GM12878 (cell line): ENCODE results near the gene SEL1L. TPM values are rescaled to one million over a fixed set of nuclear protein-coding genes. Genes with fewer than 3 reads are reported as not detected.

ENCODE experiments used
- ATAC-seq: fragments of 200-7000 bp; cut with Tn5 transposase; 3 replicates; pipeline ENCODE4 v1.9.1; 2020; ENCODE audit warnings: mild to moderate bottlenecking, moderate library complexity
- BruUV-seq: library from RNA; stranded (reverse); fragments of 400-500 nt; replicated peaks from 2 replicates; lab custom pipeline; 2021; lab: Mats Ljungman, UMichigan
- CTCF ChIA-PET: fragments of 300-600 bp; sonication (Branson Sonifier 250); formaldehyde crosslinking; extraction: SDS; loops from one replicate; lab custom pipeline; 2021; ENCODE audit warnings: inconsistent platforms; lab: Yijun Ruan, JAX
- POLR2A ChIA-PET: fragments of 350-600 bp; formaldehyde crosslinking; extraction: SDS; loops from one replicate; lab custom pipeline; 2021; ENCODE audit warnings: inconsistent platforms; lab: Charles Lee
- RAD21 ChIA-PET: fragments of 300-600 bp; sonication (Branson Sonifier 250); formaldehyde crosslinking; loops from one replicate; lab custom pipeline; 2023; ENCODE audit warnings: antibody characterized with exemption; ENCODE audit not compliant: unreplicated experiment; lab: Charles Lee
- SMC1A ChIA-PET: fragments of 300-600 bp; sonication (Branson Sonifier 250); formaldehyde crosslinking; loops from one replicate; lab custom pipeline; 2023; ENCODE audit not compliant: unreplicated experiment, uncharacterized antibody; lab: Charles Lee
- DNase-seq: peaks from one replicate; pipeline ENCODE4 v3.0.0-alpha.2; 2011; ENCODE audit warnings: low read depth, low spot score
- FAIRE-seq: peaks from 3 replicates; lab custom pipeline; 2011; peaks lifted over from hg19 to GRCh38; lab: Jason Lieb, UNC
- H2AFZ ChIP-seq: 2 replicates; pipeline ENCODE4 v1.6.0; 2011; ENCODE audit warnings: low read depth, low read length, control low read depth; ENCODE audit not compliant: control insufficient read depth
- H3K27ac ChIP-seq: 2 replicates; pipeline ENCODE4 v1.5.1; 2011; ENCODE audit warnings: control low read depth; ENCODE audit not compliant: control insufficient read depth, insufficient read depth
- H3K27me3 ChIP-seq, 2 experiments: replicated peaks in 1 of 2; 2 replicates each; pipeline versions ENCODE4 v1.6.0 to v1.6.1; 2011; ENCODE audit warnings: low read length in 1 of 2; ENCODE audit not compliant: control insufficient read depth in 2 of 2, insufficient read depth in 2 of 2
- H3K36me3 ChIP-seq, 2 experiments: 2 replicates each; pipeline ENCODE4 v1.5.1; 2011; ENCODE audit warnings: low read length in 1 of 2; ENCODE audit not compliant: control insufficient read depth in 2 of 2, insufficient read depth in 2 of 2
- H3K4me1 ChIP-seq: 2 replicates; pipeline ENCODE4 v1.6.1; 2011; ENCODE audit warnings: mild to moderate bottlenecking, low read length, moderate library complexity, mixed read lengths; ENCODE audit not compliant: control insufficient read depth, insufficient read depth
- H3K4me2 ChIP-seq: 2 replicates; pipeline ENCODE4 v1.6.0; 2011; ENCODE audit warnings: control low read depth; ENCODE audit not compliant: control insufficient read depth, insufficient read depth
- H3K4me3 ChIP-seq: fragments of 200-600 bp; sonication (generic); 2 replicates; pipeline ENCODE4 v1.5.1; 2016
- H3K79me2 ChIP-seq: 2 replicates; pipeline ENCODE4 v1.6.0; 2011; ENCODE audit warnings: low read length; ENCODE audit not compliant: control insufficient read depth, insufficient read depth
- H3K9ac ChIP-seq: 2 replicates; pipeline ENCODE4 v1.8.0; 2011; ENCODE audit warnings: low read length, control low read depth, mixed read lengths; ENCODE audit not compliant: control insufficient read depth, insufficient read depth
- H3K9me3 ChIP-seq: replicated peaks from 3 replicates; pipeline ENCODE4 v1.5.1; 2011; ENCODE audit warnings: mild to moderate bottlenecking, low read length; ENCODE audit not compliant: control insufficient read depth, insufficient read depth
- H4K20me1 ChIP-seq: 2 replicates; pipeline ENCODE4 v1.6.0; 2011; ENCODE audit not compliant: control insufficient read depth, insufficient read depth
- CHD4 ChIP-seq: fragments of 200-600 bp; sonication (generic); IDR thresholded peaks from 2 replicates; pipeline ENCODE4 v1.6.1; 2016; ENCODE audit warnings: mild to moderate bottlenecking
- EP300 ChIP-seq, 2 experiments: fragments of 150-350 bp in 1 of 2; IDR thresholded peaks; 2 replicates each; pipeline ENCODE4 v1.6.1; 2011 to 2012; ENCODE audit warnings: low read depth in 2 of 2, low read length in 2 of 2, borderline replicate concordance in 1 of 2, improper control_type of control experiment in 1 of 2, inconsistent platforms in 1 of 2; ENCODE audit not compliant: control insufficient read depth in 1 of 2
- ESRRA ChIP-seq: IDR thresholded peaks from 2 replicates; pipeline ENCODE4 v1.6.1; 2012; ENCODE audit warnings: mild to moderate bottlenecking, low read length, improper control_type of control experiment
- GATAD2B ChIP-seq: fragments of 450-650 bp; conservative IDR thresholded peaks from 2 replicates; pipeline ENCODE4 v1.6.1; 2017; ENCODE audit warnings: low read depth, mild to moderate bottlenecking, moderate library complexity
- HDAC6 ChIP-seq: fragments of 200-600 bp; sonication (generic); IDR thresholded peaks from one replicate; pipeline ENCODE4 v1.8.0; 2017; ENCODE audit warnings: antibody characterized with exemption; ENCODE audit not compliant: unreplicated experiment
- IKZF2 ChIP-seq, 2 experiments: fragments of 450-650 bp; IDR thresholded peaks; 2 replicates each; pipeline ENCODE4 v1.6.1; 2017; ENCODE audit warnings: mild to moderate bottlenecking in 2 of 2, moderate library complexity in 2 of 2
- JUND ChIP-seq: IDR thresholded peaks from 2 replicates; pipeline ENCODE4 v1.6.1; 2012; ENCODE audit warnings: low read depth, mild to moderate bottlenecking, low read length, improper control_type of control experiment, moderate library complexity
- NBN ChIP-seq: fragments of 450-650 bp; IDR thresholded peaks from 2 replicates; pipeline ENCODE4 v1.6.1; 2016
- NR2C2 ChIP-seq: IDR thresholded peaks from 2 replicates; pipeline ENCODE4 v1.6.1; 2011; ENCODE audit warnings: borderline replicate concordance, low read depth; ENCODE audit not compliant: control insufficient read depth, insufficient read length
- POU2F2 ChIP-seq: IDR thresholded peaks from 3 replicates; pipeline ENCODE4 v1.6.1; 2011; ENCODE audit warnings: low read depth, mild to moderate bottlenecking, low read length, borderline replicate concordance
- RELA ChIP-seq: fragments of 450-650 bp; IDR thresholded peaks from 2 replicates; pipeline ENCODE4 v1.8.0; 2014; ENCODE audit warnings: borderline replicate concordance; ENCODE audit not compliant: partially characterized antibody
- TCF3 ChIP-seq: IDR thresholded peaks from 2 replicates; pipeline ENCODE4 v1.6.1; 2012; ENCODE audit warnings: low read depth, mild to moderate bottlenecking, low read length, borderline replicate concordance; ENCODE audit not compliant: insufficient read depth
- YY1 ChIP-seq: IDR thresholded peaks from 2 replicates; pipeline ENCODE4 v1.6.1; 2011; ENCODE audit warnings: low read depth, mild to moderate bottlenecking, low read length
- ZNF217 ChIP-seq: fragments of 450-650 bp; IDR thresholded peaks from 2 replicates; pipeline ENCODE4 v1.6.1; 2017; ENCODE audit warnings: antibody characterized with exemption, mild to moderate bottlenecking
- WGBS: methylation state at CpG from one replicate; pipeline ENCODE4 v1.1.6; 2016; ENCODE audit warnings: low lambda C conversion rate; ENCODE audit not compliant: insufficient replicate concordance, insufficient coverage; ENCODE audit errors: missing lambda C conversion rate; 5-methylcytosine and 5-hydroxymethylcytosine counted together
- in situ Hi-C: fragments of 300-500 bp; cut with MboI; formaldehyde crosslinking; loops from 9 replicates; pipeline ENCODE4 v1.14.3; 2018; ENCODE audit warnings: mixed read lengths
- intact Hi-C: fragments of 100-400 bp; cut with micrococcal nuclease; formaldehyde crosslinking; loops from one replicate; pipeline ENCODE4 v1.14.2; 2022; ENCODE audit not compliant: unreplicated experiment
- polyA plus RNA-seq, 11 experiments: library from polyadenylated mRNA; depleted of rRNA in 4 of 11; unstranded in 6 of 11; stranded (reverse) in 5 of 11; fragments of >200 nt; fragmentation: Nextera tagmentation in 4 of 11; fragmentation: Illumina TruSeq in 1 of 11; extraction: Ambion mirVana in 4 of 11; extraction: Trizol in 1 of 11; gene quantifications; 1 replicate in 1 of 11; 2 replicates in 10 of 11; pipeline versions ENCODE4 v1.2.1 to v1.2.3, GENCODE V29; 2011 to 2016; ENCODE audit warnings: inconsistent platforms in 2 of 11, missing spikeins in 2 of 11, low read depth in 1 of 11
- total RNA-seq, 4 experiments: library from RNA; depleted of rRNA in 3 of 4; stranded (reverse); fragments of >200 nt in 3 of 4; fragmentation: Illumina TruSeq in 1 of 4; extraction: Trizol in 1 of 4; gene quantifications; 2 replicates each; pipeline versions ENCODE4 v1.2.1 to v1.2.3, GENCODE V29; 2013 to 2021
- TF ChIP-seq, protein P1 (sequence below): fragments of 450-650 bp; formaldehyde crosslinking; IDR thresholded peaks from 2 replicates; pipeline ENCODE4 v1.4.0; 2020; ENCODE audit warnings: mild to moderate bottlenecking, moderate library complexity
- TF ChIP-seq, protein P2 (sequence below): fragments of 450-650 bp; IDR thresholded peaks from 2 replicates; pipeline ENCODE4 v1.6.1; 2017; ENCODE audit warnings: mild to moderate bottlenecking, moderate library complexity

SEL1L gene
- total and polyA plus RNA-seq, 10 of the 15 experiments (the other 5 are each of a cell fraction or from before 2014, with no cell fraction given) = 13.4 to 57.2 (median 31.7) TPM

DNA sequence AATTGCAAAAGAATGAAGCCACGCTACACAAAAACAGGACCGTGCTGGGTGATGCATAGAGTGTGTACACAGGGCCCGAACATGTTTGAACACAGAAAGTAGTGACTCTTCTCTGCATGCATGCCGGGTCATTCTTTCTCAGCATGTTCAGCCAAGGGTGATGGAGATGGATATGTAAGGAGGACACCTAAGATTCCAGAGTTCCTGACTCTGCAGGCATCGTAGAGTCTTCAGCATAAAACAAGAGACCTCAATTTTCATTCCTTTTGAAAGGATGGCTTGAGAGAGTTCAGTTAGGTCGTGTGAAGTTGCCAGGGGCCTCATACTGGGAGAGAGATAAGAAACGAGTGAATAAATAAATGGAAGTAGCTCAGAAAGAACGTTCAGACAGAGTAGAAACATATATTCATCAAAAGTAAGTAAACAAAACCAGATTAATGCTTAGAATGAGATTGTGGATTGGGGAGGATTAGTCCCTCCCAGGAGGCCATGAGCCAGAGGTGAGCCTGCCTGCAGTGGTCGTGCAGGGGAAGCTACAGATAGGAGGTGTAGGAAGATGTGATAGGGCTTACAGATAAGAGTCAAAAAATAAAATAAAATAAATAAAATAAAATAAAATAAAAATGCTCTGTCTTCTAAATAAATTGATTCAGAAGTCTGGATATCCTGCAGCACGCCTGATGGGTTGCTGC is 27.6 kb upstream of the SEL1L start (continued):
- TF ChIP-seq JUND (no peak), TCF3 (no peak), IKZF2 (IDR thresholded peaks at IDR 0.05) (no peak), POU2F2 (no peak)
- TF ChIP-seq, protein P1, sequence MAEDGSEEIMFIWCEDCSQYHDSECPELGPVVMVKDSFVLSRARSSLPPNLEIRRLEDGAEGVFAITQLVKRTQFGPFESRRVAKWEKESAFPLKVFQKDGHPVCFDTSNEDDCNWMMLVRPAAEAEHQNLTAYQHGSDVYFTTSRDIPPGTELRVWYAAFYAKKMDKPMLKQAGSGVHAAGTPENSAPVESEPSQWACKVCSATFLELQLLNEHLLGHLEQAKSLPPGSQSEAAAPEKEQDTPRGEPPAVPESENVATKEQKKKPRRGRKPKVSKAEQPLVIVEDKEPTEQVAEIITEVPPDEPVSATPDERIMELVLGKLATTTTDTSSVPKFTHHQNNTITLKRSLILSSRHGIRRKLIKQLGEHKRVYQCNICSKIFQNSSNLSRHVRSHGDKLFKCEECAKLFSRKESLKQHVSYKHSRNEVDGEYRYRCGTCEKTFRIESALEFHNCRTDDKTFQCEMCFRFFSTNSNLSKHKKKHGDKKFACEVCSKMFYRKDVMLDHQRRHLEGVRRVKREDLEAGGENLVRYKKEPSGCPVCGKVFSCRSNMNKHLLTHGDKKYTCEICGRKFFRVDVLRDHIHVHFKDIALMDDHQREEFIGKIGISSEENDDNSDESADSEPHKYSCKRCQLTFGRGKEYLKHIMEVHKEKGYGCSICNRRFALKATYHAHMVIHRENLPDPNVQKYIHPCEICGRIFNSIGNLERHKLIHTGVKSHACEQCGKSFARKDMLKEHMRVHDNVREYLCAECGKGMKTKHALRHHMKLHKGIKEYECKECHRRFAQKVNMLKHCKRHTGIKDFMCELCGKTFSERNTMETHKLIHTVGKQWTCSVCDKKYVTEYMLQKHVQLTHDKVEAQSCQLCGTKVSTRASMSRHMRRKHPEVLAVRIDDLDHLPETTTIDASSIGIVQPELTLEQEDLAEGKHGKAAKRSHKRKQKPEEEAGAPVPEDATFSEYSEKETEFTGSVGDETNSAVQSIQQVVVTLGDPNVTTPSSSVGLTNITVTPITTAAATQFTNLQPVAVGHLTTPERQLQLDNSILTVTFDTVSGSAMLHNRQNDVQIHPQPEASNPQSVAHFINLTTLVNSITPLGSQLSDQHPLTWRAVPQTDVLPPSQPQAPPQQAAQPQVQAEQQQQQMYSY (CRISPR knock-in tag) = no peak

DNA sequence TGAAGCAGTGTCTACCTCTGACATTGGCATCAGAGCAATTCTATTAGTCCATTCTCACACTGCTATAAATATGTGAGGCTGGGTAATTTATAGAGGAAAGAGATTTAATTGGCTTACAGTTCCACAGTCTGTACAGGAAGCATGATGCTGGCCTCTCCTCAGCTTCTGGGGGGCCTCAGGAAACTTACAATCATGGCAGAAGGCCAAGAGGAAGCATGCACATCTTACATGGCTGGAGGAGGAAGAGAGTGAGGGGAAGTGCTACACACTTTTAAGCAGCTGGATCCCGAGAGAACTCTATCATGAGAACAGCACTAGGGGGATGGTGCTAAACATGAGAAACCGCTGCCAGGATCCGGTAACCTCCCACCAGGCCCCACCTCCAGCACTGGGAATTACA is 25.7 kb upstream of the SEL1L start:
- no TSS peak for BruUV-seq
- FAIRE-seq = no peak
- ChIA-PET CTCF (no interaction called here), SMC1A (no interaction called here), POLR2A (no interaction called here), RAD21 (no interaction called here)
- DNase-seq = no peak
- Histone ChIP-seq H3K27ac (no peak overlapping the region), H3K4me2 (no peak overlapping the region), H3K9ac (no peak overlapping the region), H3K79me2 (no peaks in the 10 kb centered on the region), H2AFZ (no peak overlapping the region), H3K4me3 (no peak overlapping the region), H3K36me3 (no peaks in the 10 kb centered on the region), H3K4me1 (no peaks in the 10 kb centered on the region), H4K20me1 (no peaks in the 10 kb centered on the region), H3K27me3 (no peaks in the 10 kb centered on the region; a peak in 1 of 4 replicates), H3K9me3 (no peaks in the 10 kb centered on the region; the same call in 2 of the 3 replicates)
- intact Hi-C loops = no loop called here
- in situ Hi-C loops = no loop called here
- 15% methylated on average over 3 of the region's 3 CpGs for WGBS
- no peak for ATAC-seq
- TF ChIP-seq YY1 (no peak), ESRRA (no peak), EP300 (IDR thresholded peaks at IDR 0.05; ENCODE audit: borderline replicate concordance in 1 of 2, control insufficient read depth in 1 of 2, low read depth in 2 of 2, low read length in 2 of 2) (no peak), RELA (no peak), CHD4 (no peak), NBN (no peak), NR2C2 (no peak), GATAD2B (no peak), HDAC6 (no peak), POU2F2 (no peak), ZNF217 (no peak)
- TF ChIP-seq, protein P2, sequence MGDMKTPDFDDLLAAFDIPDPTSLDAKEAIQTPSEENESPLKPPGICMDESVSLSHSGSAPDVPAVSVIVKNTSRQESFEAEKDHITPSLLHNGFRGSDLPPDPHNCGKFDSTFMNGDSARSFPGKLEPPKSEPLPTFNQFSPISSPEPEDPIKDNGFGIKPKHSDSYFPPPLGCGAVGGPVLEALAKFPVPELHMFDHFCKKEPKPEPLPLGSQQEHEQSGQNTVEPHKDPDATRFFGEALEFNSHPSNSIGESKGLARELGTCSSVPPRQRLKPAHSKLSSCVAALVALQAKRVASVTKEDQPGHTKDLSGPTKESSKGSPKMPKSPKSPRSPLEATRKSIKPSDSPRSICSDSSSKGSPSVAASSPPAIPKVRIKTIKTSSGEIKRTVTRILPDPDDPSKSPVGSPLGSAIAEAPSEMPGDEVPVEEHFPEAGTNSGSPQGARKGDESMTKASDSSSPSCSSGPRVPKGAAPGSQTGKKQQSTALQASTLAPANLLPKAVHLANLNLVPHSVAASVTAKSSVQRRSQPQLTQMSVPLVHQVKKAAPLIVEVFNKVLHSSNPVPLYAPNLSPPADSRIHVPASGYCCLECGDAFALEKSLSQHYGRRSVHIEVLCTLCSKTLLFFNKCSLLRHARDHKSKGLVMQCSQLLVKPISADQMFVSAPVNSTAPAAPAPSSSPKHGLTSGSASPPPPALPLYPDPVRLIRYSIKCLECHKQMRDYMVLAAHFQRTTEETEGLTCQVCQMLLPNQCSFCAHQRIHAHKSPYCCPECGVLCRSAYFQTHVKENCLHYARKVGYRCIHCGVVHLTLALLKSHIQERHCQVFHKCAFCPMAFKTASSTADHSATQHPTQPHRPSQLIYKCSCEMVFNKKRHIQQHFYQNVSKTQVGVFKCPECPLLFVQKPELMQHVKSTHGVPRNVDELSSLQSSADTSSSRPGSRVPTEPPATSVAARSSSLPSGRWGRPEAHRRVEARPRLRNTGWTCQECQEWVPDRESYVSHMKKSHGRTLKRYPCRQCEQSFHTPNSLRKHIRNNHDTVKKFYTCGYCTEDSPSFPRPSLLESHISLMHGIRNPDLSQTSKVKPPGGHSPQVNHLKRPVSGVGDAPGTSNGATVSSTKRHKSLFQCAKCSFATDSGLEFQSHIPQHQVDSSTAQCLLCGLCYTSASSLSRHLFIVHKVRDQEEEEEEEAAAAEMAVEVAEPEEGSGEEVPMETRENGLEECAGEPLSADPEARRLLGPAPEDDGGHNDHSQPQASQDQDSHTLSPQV = no peak
